HG02588 (cell line): ENCODE results near the gene PACS1.
"Not testable (repeated sequence)": the region's sequence is repeated elsewhere in the genome, so short reads cannot be mapped to it uniquely, and the experiment has no call there.

Source experiments
- ATAC-seq: cut with Tn5 transposase; IDR thresholded peaks from one replicate; pipeline ENCODE4 v1.9.1; 2021; ENCODE audit warnings: mild to moderate bottlenecking, moderate library complexity; ENCODE audit not compliant: unreplicated experiment

Gene PACS1

DNA sequence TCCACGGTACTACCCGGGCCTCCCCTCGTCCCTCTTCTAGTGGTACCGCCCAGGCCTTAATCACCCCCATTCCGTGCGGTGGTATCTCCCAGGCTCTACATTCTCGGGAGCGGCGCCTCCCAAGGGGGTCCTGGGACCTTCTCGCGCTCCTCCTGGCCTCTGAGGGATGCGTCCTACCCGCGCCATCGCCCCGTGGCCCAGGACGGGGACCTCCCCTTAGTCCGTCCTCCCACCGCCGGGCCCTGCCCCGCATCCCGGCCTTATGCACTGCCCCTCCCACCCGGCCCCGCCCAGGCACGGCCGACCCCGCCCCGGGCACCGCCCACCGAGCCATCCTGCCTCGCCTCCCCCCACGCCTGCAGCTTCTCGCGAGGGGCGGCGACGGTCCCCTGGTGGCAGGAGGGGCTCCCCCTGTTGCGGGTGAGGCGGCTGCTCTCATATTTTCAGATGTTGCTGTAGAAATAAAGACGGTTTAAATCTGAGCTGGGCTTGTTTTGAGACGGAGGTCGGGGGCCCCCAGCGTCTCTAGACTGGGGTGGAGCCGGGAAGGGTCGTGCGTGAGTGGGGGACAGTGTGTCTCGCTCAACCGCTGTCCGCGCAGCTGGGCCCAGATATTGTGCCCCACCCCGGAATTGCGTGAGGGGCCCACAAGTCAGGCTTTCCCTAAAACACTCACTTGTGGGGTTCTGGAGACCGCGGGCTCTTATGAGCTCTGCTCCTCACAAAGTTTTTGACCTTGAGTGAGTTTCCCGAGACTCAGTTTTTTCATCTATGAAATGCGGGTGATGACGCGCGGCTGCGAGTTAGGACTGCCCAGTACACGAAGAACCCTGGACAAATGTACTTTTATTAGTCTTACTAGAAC lies 197.5 kb downstream of the PACS1 start:
- ATAC-seq = peak; percentile 48

DNA sequence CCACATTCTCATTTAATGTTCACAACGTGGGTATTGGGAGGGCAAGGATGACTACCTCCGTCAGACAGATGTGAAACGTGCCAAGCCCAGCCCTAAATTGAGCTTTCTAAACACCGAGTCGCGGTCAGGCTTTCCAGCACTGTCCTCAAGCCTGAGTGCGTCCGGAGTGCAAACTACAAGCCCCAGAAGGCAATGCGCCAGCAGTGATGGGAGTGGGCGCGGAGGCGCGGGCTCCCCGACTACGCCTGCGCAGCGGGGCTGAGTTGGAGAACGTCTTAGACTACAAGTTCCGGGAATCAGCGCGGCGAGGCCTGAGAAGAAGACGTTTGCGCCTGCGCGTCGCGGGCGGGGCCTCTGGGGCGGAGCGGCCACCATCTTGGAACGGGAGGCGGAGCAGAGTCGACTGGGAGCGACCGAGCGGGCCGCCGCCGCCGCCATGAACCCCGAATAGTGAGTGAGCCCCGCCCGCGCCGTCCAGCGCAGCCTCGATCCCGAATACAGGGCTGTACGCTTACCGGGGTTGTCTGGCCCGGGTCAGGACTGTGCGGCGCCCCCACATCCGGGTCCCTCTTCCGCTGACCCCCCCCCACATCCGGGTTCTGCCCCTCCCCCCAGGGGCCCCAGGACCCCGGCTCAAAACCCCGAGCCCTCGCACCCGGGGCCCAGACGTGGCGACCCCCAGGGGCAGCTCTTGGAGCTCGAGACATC lies 198.3 kb downstream of the PACS1 start, which contains the start of gene RAB1B:
Gene RAB1B (plus strand): TSS at position 396 of the 708 bp plus-strand sequence. CDS start 41 bp downstream, at position 437.
- ATAC-seq = peak; percentile 73

DNA sequence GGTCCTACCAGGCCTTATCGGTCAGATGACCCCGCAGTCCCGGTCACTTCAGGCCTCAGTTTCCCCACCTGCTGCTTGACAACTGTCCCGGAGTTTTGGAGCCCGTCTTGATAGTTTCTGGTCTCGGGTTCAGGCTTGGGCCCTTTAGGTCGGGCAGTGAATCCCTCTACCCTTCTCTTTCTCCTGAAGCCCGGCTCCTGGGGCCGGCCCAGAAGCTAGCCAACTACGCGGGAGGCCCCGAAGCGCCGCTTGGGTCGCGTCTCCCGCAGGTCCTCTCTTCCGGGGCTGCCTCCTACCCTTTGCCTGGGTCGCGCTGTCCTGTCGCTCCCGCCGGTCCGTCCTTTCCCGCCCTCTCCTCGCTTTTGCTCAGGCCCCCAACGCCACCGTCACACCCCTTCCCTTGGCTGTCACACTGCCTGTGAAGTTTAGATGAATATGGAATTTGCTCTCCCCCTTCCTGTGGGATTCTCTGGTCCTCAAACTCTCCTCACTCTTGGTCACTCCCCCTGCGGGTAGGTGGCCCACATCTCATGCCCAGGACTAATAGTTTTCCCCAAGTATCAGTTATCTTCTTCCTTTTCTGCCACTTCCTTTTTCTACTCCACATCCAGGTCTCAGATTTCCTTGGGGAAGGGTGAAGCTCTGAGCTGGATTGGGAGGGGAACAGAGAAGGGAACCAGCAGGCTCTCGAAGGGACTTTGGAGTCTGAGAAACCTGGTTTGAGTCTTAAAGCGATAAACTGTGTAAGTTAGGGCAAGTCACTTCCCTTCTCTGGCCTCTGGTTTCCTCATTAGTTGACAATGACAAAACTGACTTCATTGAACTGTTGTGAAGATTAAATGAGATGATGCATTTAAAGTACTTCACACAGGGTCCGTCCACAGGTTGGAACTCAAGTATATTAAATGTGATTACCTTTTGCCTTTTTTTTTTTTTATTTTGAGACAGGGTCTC lies 199.2 kb downstream of the PACS1 start:
- ATAC-seq = no peak

DNA sequence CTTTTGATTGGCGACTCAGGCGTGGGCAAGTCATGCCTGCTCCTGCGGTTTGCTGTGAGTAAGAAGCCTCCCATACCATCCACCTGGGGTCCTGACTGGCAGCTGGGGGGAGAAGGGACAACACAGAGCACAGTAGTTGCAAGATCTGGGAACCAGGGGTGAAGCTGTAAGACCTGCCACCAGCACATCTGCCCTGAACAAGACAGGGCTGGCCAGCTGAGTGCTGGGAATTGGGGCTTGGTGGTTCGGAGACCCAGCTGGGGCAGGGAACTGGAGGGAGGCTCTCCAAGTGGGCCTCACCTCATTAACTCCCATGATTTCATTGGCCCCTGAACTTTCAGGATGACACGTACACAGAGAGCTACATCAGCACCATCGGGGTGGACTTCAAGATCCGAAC lies 201.7 kb downstream of the PACS1 start:
- no peak for ATAC-seq

DNA sequence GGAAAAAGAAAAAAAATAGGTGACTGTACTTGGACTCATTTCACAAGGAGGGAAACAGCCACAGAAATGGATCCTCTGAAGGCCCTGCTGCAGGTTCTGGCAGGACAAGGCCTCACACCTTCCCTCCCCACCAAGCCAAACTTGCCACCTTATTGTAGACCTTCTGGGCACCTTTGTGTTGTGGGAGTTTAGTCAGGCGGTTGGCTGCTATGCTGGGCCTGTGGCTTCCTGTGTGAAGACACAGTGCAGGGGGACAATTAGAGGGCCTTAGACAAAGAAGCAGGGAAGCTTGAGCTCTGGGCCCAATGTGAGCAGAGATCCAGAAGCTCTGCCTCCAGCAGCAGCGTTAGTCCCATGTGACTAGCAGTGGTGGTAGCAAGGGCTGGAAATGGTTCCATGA lies 202.5 kb downstream of the PACS1 start:
- no peak for ATAC-seq

DNA sequence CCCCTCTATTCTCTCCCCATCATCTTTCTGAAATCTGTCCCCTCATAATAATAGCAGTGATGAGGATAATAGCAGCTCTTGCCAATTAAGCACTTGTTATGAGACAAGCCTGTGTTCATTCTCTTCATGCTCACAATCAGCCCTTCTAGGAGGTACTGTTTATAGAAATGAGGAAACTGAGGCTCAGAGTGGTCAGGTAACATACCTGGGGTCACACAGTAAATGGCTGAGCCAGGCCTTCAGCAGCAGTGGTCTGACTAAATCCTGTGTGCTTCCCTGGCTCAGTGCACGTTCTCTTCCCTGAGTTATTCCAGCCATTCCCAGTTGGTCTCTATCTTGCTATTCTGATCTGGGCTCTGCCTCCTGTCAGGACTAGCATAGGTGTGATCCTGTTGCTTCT lies 204.1 kb downstream of the PACS1 start:
- no peak for ATAC-seq

DNA sequence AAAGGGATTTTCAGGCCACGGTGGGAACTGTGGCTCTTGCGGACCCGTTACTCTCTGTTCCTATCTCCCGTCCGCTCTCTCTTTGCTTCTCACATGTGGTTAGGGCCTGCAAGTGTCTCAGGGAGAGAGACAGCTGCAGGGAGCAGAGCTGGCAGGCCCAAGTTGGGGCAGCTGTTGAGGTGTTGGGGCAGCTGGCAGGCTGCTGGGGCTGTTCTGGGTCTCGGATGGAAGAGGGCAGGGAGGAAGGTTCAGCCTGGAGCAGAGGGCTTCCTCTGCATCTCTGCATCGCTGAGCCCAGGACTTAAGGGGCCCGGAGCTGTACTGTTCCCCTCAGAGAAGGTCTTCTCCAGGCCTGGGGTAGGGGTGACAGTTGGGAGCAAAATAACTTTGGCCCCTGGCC lies 205.3 kb downstream of the PACS1 start:
- ATAC-seq = no peak

DNA sequence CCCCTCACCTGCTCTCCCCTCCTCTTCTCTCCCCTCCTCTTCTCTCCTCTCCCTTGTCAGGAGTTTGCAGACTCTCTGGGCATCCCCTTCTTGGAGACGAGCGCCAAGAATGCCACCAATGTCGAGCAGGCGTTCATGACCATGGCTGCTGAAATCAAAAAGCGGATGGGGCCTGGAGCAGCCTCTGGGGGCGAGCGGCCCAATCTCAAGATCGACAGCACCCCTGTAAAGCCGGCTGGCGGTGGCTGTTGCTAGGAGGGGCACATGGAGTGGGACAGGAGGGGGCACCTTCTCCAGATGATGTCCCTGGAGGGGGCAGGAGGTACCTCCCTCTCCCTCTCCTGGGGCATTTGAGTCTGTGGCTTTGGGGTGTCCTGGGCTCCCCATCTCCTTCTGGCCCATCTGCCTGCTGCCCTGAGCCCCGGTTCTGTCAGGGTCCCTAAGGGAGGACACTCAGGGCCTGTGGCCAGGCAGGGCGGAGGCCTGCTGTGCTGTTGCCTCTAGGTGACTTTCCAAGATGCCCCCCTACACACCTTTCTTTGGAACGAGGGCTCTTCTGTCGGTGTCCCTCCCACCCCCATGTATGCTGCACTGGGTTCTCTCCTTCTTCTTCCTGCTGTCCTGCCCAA lies 206.0 kb downstream of the PACS1 start:
- ATAC-seq = no peak

DNA sequence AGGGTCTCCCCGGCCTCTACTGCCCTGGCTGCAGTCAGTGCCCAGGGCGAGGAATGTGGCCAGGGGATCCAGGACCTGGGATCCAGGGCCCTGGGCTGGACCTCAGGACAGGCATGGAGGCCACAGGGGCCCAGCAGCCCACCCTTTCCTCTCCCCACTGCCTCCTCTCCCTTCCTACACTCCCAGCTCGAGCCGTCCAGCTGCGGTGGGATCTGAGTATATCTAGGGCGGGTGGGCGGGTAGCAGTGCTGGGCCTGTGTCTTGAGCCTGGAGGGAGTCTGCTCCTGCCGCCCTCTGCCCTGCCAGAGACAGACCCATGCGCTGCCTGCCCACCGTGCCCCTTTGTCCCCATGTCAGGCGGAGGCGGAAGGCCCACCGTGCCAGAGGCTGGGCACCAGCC lies 206.5 kb downstream of the PACS1 start:
- not testable (repeated sequence) for ATAC-seq

DNA sequence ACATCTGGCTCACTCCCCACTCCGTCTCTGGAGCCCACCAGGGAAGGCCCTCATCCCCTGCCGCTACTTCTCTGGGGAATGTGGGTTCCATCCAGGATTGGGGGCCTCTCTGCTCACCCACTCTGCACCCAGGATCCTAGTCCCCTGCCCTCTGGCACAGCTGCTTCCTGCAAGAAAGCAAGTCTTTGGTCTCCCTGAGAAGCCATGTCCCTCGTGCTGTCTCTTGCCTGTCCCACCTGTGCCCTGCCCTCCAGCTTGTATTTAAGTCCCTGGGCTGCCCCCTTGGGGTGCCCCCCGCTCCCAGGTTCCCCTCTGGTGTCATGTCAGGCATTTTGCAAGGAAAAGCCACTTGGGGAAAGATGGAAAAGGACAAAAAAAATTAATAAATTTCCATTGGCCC lies 207.0 kb downstream of the PACS1 start:
- ATAC-seq = not testable (repeated sequence)

DNA sequence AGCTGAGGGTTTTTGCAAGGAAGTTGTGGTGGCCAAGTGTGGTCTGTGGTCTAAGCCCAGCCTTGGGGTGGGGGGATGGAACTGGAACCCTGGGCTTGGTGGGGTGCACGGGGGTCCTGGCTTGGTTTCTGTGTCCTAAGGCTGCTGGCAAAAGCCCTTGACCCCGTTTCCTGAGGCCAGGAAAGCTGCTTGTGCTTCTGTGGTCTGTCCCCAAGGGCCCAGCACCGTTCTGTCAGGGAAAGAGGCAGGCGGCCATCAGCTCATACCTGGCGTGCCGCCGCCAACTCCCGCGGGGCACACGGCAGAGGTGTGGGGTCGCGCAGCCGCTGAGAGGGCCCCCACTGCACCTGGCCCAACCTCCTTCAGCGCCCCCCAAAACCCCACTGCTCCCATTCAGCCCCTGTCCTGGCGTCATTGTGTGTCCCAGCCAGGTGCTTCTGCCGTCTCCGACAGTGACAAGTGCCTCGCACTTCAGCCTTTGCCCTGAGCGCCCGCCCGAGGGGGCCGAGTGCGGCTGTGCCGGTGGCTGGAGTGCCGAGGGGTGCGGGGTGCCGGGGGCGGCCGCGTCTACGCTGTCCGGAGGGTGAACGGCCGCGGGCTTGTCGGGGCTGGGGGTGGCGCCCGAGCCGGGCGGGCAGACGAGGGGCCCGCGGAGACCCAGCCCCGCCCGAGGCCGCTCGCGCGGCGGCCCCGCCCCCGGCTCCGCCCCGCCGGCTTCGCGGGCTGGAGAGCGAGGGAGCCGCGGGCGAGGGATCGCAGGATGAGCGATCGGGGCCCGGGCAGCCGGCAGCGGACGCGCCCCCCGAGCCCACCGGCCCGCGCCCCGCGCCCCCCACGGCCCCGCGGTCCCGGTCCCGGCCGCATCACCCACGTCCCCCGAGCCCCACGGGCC lies 207.6 kb downstream of the PACS1 start, which contains the start of gene CNIH2:
Gene CNIH2 (plus strand): TSS at position 705 of the 892 bp plus-strand sequence. CDS start 282 bp downstream, outside the sequence.
- no peak for ATAC-seq

DNA sequence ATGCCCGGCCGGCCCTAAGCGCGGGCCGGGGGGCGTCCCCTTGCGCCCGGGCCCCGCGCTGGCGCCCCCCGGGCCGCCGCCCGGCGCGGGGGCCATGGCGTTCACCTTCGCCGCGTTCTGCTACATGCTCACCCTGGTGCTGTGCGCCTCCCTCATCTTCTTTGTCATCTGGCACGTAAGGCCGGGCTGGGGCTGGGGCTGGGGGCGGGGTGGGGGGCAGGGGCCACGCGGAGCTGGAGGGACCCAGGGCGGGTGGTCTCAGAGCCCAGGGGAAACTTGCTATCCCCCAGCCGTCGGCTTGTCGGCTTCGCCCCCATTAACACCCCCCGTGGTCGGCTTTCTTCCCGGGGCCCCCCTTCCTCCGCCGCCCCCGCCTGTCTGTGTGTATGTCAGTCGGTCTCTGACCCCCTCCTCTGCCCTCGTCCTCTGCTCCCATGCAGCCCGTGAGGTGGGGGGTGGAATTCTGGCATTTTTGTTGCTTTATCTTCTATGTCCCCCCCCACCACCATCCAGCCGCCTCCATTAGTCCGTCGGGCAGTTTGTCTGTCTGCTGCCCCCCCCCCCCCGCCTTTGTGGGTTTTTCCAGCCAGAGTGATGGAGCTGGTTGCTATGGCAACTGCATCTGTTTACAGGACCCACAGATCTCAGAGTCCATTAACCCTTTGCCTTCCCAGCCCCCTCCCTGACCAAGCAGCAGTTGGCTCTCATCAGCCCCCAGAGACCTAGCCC lies 208.5 kb downstream of the PACS1 start:
- no peak for ATAC-seq

DNA sequence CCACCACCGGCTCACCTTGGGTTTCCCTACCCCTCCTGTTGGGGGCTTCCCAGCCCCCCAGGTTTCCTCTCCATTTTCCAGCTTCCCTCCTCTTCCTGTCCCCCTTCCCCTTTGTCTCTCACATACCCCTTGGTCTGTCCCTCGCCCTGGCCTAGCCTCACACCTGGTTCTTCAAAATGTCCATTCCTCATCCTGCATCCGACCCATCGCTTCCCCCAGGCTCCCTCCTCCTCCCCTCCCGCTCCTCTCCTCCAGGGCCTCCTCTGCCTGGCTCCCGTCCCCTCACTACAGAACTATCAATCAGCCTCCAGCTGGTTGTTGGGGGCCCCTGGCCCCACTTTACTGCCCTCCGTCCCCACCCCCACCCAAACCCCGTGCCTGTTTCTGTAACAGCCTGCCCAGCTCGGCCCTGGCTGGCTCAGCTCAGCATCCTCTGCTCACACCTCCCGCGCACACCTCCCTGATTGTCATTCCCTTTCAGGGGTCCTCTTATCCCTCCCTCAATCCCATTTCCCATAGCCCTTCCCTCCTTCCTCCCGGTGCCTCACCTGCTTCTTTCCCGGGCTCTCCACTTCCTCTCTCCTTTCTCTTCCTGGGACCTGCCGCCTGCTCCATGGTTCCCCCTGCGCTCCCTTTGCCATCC lies 209.1 kb downstream of the PACS1 start:
- ATAC-seq = no peak

DNA sequence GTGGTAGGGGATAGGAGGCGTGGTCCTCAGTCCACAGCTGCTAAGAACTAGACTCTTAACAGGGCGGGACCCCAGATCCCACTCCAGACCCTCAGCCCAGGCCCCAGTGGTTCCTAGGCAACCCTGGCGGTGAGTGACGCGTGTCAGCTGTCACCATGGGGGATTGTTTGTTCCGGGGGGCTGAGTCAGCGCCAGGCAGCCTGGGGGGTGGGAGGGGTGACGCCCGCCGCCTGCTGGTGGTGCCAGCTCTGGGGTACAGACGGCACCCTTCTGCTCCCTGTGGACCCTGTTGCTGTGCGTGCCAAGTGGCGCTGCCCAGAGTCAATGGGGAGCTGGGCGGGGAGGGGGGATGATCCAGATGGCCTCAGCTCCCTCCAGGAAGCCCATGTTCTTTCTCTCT lies 210.4 kb downstream of the PACS1 start:
- no peak for ATAC-seq

DNA sequence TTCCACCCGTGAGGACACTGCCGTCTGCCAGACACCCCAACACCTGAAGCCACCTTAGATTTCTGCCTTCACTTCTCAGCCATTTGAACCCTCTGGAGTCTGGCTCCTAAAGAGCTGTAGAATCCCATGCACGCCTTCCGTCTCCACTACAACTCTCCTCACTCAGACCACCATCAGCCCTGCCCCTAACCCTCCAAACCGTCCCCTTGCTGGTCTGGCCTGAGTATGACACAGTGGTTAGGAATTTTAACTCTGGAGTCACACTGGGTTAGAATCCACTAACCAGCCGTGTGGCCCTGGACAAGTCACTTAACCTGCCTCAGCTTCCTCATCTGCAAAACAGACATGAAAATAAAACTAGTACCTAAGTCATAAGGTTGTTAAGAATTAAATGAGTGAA lies 210.9 kb downstream of the PACS1 start:
- no peak for ATAC-seq

DNA sequence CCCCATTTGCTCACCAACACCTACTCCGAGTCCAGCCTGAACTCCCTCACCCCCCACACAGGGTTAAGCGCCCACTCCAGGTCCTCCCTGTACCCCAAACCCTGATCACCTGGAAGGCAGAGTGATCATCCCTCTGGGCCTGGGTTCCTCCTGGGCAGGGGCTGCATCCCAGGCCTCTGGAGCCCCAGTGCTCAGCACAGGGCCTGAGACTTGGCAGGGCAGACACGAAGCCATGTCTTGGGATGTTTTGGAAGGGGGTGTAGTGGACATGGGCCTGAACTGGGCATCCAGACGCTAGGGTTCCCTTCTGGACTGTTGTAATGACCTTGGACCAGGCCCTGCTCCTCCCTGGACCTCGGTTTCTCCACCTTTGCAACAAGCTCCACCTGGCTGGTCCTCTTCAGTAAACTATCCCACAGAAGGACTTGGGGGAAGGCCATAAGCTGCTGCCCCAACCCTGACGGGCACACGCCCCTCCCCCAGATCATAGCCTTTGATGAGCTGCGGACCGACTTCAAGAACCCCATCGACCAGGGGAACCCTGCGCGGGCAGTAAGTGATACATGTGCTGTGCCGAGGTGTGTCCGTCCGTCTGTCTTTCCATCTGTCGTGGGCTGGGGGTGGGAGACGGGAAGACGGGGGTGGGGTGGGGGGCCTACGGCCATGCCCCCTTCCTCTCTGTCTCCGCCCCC lies 211.8 kb downstream of the PACS1 start:
- ATAC-seq = no peak
